GM12878 (cell line): ENCODE measurements around the gene RIMBP2. TPM values are rescaled to one million over a fixed set of nuclear protein-coding genes. Genes with fewer than 3 reads are reported as not detected.
A peak's percentile ranks its signal among the peaks of the same experiment; 100 is the strongest.

ENCODE experiments used
- ATAC-seq: fragments of 200-7000 bp; cut with Tn5 transposase; 3 replicates; pipeline ENCODE4 v1.9.1; 2020; ENCODE audit warnings: mild to moderate bottlenecking, moderate library complexity
- BruUV-seq: library from RNA; stranded (reverse); fragments of 400-500 nt; replicated peaks from 2 replicates; lab custom pipeline; 2021; lab: Mats Ljungman, UMichigan
- CTCF ChIA-PET: fragments of 300-600 bp; sonication (Branson Sonifier 250); formaldehyde crosslinking; extraction: SDS; loops from one replicate; lab custom pipeline; 2021; ENCODE audit warnings: inconsistent platforms; lab: Yijun Ruan, JAX
- POLR2A ChIA-PET: fragments of 350-600 bp; formaldehyde crosslinking; extraction: SDS; loops from one replicate; lab custom pipeline; 2021; ENCODE audit warnings: inconsistent platforms; lab: Charles Lee
- RAD21 ChIA-PET: fragments of 300-600 bp; sonication (Branson Sonifier 250); formaldehyde crosslinking; loops from one replicate; lab custom pipeline; 2023; ENCODE audit warnings: antibody characterized with exemption; ENCODE audit not compliant: unreplicated experiment; lab: Charles Lee
- SMC1A ChIA-PET: fragments of 300-600 bp; sonication (Branson Sonifier 250); formaldehyde crosslinking; loops from one replicate; lab custom pipeline; 2023; ENCODE audit not compliant: unreplicated experiment, uncharacterized antibody; lab: Charles Lee
- DNase-seq: peaks from one replicate; pipeline ENCODE4 v3.0.0-alpha.2; 2011; ENCODE audit warnings: low read depth, low spot score
- FAIRE-seq: peaks from 3 replicates; lab custom pipeline; 2011; peaks lifted over from hg19 to GRCh38; lab: Jason Lieb, UNC
- H2AFZ ChIP-seq: 2 replicates; pipeline ENCODE4 v1.6.0; 2011; ENCODE audit warnings: low read depth, low read length, control low read depth; ENCODE audit not compliant: control insufficient read depth
- H3K27ac ChIP-seq: 2 replicates; pipeline ENCODE4 v1.5.1; 2011; ENCODE audit warnings: control low read depth; ENCODE audit not compliant: control insufficient read depth, insufficient read depth
- H3K27me3 ChIP-seq, 2 experiments: replicated peaks in 1 of 2; 2 replicates each; pipeline versions ENCODE4 v1.6.0 to v1.6.1; 2011; ENCODE audit warnings: low read length in 1 of 2; ENCODE audit not compliant: control insufficient read depth in 2 of 2, insufficient read depth in 2 of 2
- H3K36me3 ChIP-seq, 2 experiments: 2 replicates each; pipeline ENCODE4 v1.5.1; 2011; ENCODE audit warnings: low read length in 1 of 2; ENCODE audit not compliant: control insufficient read depth in 2 of 2, insufficient read depth in 2 of 2
- H3K4me1 ChIP-seq: 2 replicates; pipeline ENCODE4 v1.6.1; 2011; ENCODE audit warnings: mild to moderate bottlenecking, low read length, moderate library complexity, mixed read lengths; ENCODE audit not compliant: control insufficient read depth, insufficient read depth
- H3K4me2 ChIP-seq: 2 replicates; pipeline ENCODE4 v1.6.0; 2011; ENCODE audit warnings: control low read depth; ENCODE audit not compliant: control insufficient read depth, insufficient read depth
- H3K4me3 ChIP-seq: fragments of 200-600 bp; sonication (generic); 2 replicates; pipeline ENCODE4 v1.5.1; 2016
- H3K79me2 ChIP-seq: 2 replicates; pipeline ENCODE4 v1.6.0; 2011; ENCODE audit warnings: low read length; ENCODE audit not compliant: control insufficient read depth, insufficient read depth
- H3K9ac ChIP-seq: 2 replicates; pipeline ENCODE4 v1.8.0; 2011; ENCODE audit warnings: low read length, control low read depth, mixed read lengths; ENCODE audit not compliant: control insufficient read depth, insufficient read depth
- H3K9me3 ChIP-seq: replicated peaks from 3 replicates; pipeline ENCODE4 v1.5.1; 2011; ENCODE audit warnings: mild to moderate bottlenecking, low read length; ENCODE audit not compliant: control insufficient read depth, insufficient read depth
- H4K20me1 ChIP-seq: 2 replicates; pipeline ENCODE4 v1.6.0; 2011; ENCODE audit not compliant: control insufficient read depth, insufficient read depth
- BHLHE40 ChIP-seq, 2 experiments: fragments of 450-650 bp in 1 of 2; IDR thresholded peaks; 2 replicates each; pipeline ENCODE4 v1.6.1; 2011 to 2017; ENCODE audit warnings: low read depth in 2 of 2, borderline replicate concordance in 1 of 2, improper control_type of control experiment in 1 of 2, low read length in 1 of 2, mild to moderate bottlenecking in 1 of 2
- CHD1 ChIP-seq: IDR thresholded peaks from 2 replicates; pipeline ENCODE4 v1.6.1; 2012; ENCODE audit warnings: low read depth, low read length, improper control_type of control experiment
- DPF2 ChIP-seq: fragments of 450-650 bp; IDR thresholded peaks from 2 replicates; pipeline ENCODE4 v1.6.1; 2017; ENCODE audit warnings: mild to moderate bottlenecking
- EGR1 ChIP-seq, 2 experiments: IDR thresholded peaks; 1 replicate in 1 of 2; 2 replicates in 1 of 2; pipeline ENCODE4 v1.6.1; 2011 to 2012; ENCODE audit warnings: low read depth in 2 of 2, low read length in 2 of 2, borderline replicate concordance in 1 of 2, mild to moderate bottlenecking in 1 of 2, moderate library complexity in 1 of 2
- LARP7 ChIP-seq: fragments of 450-650 bp; IDR thresholded peaks from 2 replicates; pipeline ENCODE4 v1.6.1; 2017; ENCODE audit warnings: mild to moderate bottlenecking
- NFXL1 ChIP-seq: fragments of 450-650 bp; IDR thresholded peaks from 2 replicates; pipeline ENCODE4 v1.6.1; 2017; ENCODE audit warnings: antibody characterized with exemption, mild to moderate bottlenecking, borderline replicate concordance
- RELA ChIP-seq: fragments of 450-650 bp; IDR thresholded peaks from 2 replicates; pipeline ENCODE4 v1.8.0; 2014; ENCODE audit warnings: borderline replicate concordance; ENCODE audit not compliant: partially characterized antibody
- RUNX3 ChIP-seq: IDR thresholded peaks from 2 replicates; pipeline ENCODE4 v1.6.1; 2012; ENCODE audit warnings: low read length, inconsistent platforms
- SPI1 ChIP-seq: IDR thresholded peaks from 2 replicates; pipeline ENCODE4 v1.6.1; 2011; ENCODE audit warnings: low read depth, mild to moderate bottlenecking, low read length, moderate library complexity, borderline replicate concordance; ENCODE audit not compliant: insufficient read depth
- WGBS: methylation state at CpG from one replicate; pipeline ENCODE4 v1.1.6; 2016; ENCODE audit warnings: low lambda C conversion rate; ENCODE audit not compliant: insufficient replicate concordance, insufficient coverage; ENCODE audit errors: missing lambda C conversion rate; 5-methylcytosine and 5-hydroxymethylcytosine counted together
- in situ Hi-C: fragments of 300-500 bp; cut with MboI; formaldehyde crosslinking; loops from 9 replicates; pipeline ENCODE4 v1.14.3; 2018; ENCODE audit warnings: mixed read lengths
- intact Hi-C: fragments of 100-400 bp; cut with micrococcal nuclease; formaldehyde crosslinking; loops from one replicate; pipeline ENCODE4 v1.14.2; 2022; ENCODE audit not compliant: unreplicated experiment
- polyA plus RNA-seq, 11 experiments: library from polyadenylated mRNA; depleted of rRNA in 4 of 11; unstranded in 6 of 11; stranded (reverse) in 5 of 11; fragments of >200 nt; fragmentation: Nextera tagmentation in 4 of 11; fragmentation: Illumina TruSeq in 1 of 11; extraction: Ambion mirVana in 4 of 11; extraction: Trizol in 1 of 11; gene quantifications; 1 replicate in 1 of 11; 2 replicates in 10 of 11; pipeline versions ENCODE4 v1.2.1 to v1.2.3, GENCODE V29; 2011 to 2016; ENCODE audit warnings: inconsistent platforms in 2 of 11, missing spikeins in 2 of 11, low read depth in 1 of 11
- total RNA-seq, 4 experiments: library from RNA; depleted of rRNA in 3 of 4; stranded (reverse); fragments of >200 nt in 3 of 4; fragmentation: Illumina TruSeq in 1 of 4; extraction: Trizol in 1 of 4; gene quantifications; 2 replicates each; pipeline versions ENCODE4 v1.2.1 to v1.2.3, GENCODE V29; 2013 to 2021
- TF ChIP-seq, protein P1 (sequence below): fragments of 450-650 bp; IDR thresholded peaks from 2 replicates; pipeline ENCODE4 v1.6.1; 2016; ENCODE audit warnings: mild to moderate bottlenecking
- TF ChIP-seq, protein P2 (sequence below): fragments of 450-650 bp; IDR thresholded peaks from 2 replicates; pipeline ENCODE4 v1.6.1; 2017; ENCODE audit warnings: mild to moderate bottlenecking, moderate library complexity
- TF ChIP-seq, protein P3 (sequence below): IDR thresholded peaks from 2 replicates; pipeline ENCODE4 v1.6.1; 2011; ENCODE audit warnings: low read depth, mild to moderate bottlenecking, low read length, moderate library complexity, borderline replicate concordance; ENCODE audit errors: extremely low read depth

The RIMBP2 gene
- total and polyA plus RNA-seq, 10 of the 15 experiments (the other 5 are each of a cell fraction or from before 2014, with no cell fraction given), result 0.04 to 2.9 (median 0.07) TPM; not detected in 1

DNA sequence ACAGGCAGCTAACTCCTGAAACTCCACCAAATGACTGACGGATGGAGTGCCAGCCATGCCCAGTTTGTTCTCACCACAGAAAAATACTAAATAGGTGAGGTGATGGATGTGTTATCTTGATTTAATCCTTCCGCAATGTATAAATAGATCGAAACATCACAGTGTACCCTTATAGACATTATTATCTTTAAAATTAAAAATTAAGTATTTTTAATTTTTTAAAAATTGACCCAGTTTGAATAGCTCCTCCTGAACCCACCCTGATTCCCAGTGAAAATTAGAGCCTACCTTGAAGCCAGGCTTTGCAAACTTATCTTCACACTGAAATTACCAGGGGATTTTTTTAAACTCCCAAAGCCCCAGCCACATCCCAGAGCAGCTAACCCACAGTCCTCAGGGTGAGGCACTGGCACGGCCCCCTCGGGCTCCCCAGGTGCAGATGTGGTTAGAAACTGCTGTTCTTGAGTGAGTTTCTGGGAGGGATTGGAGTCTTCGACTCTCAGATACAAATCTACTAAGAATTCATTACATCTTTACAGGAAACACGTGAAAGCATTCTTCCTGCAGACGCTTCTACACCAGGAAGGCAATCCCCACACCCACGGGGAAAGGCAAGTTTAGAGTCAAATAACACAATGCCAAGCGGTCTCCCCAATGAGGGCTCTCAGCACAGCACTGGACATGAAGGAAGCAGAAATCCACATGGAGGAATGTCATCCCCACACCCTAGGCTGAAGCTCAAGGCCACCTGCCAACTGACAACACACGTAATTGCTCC lies 126.4 kb downstream of the RIMBP2 start:
- H3K27me3 ChIP-seq, result no peaks in the 10 kb centered on the region
- DNase-seq (no peak), FAIRE-seq (no peak), ATAC-seq (no peak; the same call in 2 of the 3 replicates)
- intact Hi-C loops, result no loop called here
- in situ Hi-C loops, result no loop called here
- peak overlapping the region; percentile 55 for H3K27ac ChIP-seq
- RAD21 ChIA-PET, result interaction anchor here (1.1 to 2.0 kb wide), 4 partner anchors 16 to 127 kb away, joined by 3 to 9 read pairs (median 6); partner anchors contain the start of gene RIMBP2
- no TSS peak for BruUV-seq
- no peaks in the 10 kb centered on the region for H3K36me3 ChIP-seq
- no peaks in the 10 kb centered on the region for H3K4me1 ChIP-seq
- CTCF ChIA-PET, result interaction anchor here (0.6 to 1.2 kb wide), 2 partner anchors 20 to 41 kb away, joined by 3 read pairs; no protein-coding TSS in a partner anchor
- H3K79me2 ChIP-seq, result no peaks in the 10 kb centered on the region
- no peak overlapping the region for H2AFZ ChIP-seq
- H3K9ac ChIP-seq, result no peak overlapping the region
- WGBS, result 17% methylated on average over 11 of the region's 11 CpGs
- no peaks in the 10 kb centered on the region for H4K20me1 ChIP-seq
- SMC1A ChIA-PET, result interaction anchor here (0.8 to 3.2 kb wide), 4 partner anchors 16 to 158 kb away, joined by 4 to 10 read pairs (median 4); no protein-coding TSS in a partner anchor
- POLR2A ChIA-PET, result no interaction called here
- no peaks in the 10 kb centered on the region; the same call in 2 of the 3 replicates for H3K9me3 ChIP-seq
- H3K4me2 ChIP-seq, result no peak overlapping the region
- H3K4me3 ChIP-seq, result no peak overlapping the region
- TF ChIP-seq SPI1, result no peak
- TF ChIP-seq RUNX3, result peak; percentile 33; the same call in 1 of the 2 replicates
- TF ChIP-seq, protein P1, sequence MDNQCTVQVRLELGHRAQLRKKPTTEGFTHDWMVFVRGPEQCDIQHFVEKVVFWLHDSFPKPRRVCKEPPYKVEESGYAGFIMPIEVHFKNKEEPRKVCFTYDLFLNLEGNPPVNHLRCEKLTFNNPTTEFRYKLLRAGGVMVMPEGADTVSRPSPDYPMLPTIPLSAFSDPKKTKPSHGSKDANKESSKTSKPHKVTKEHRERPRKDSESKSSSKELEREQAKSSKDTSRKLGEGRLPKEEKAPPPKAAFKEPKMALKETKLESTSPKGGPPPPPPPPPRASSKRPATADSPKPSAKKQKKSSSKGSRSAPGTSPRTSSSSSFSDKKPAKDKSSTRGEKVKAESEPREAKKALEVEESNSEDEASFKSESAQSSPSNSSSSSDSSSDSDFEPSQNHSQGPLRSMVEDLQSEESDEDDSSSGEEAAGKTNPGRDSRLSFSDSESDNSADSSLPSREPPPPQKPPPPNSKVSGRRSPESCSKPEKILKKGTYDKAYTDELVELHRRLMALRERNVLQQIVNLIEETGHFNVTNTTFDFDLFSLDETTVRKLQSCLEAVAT, result no peak
- TF ChIP-seq BHLHE40 (IDR thresholded peaks at IDR 0.05; ENCODE audit: borderline replicate concordance in 1 of 2, low read depth in 2 of 2, low read length in 1 of 2), result 0 out of 4 replicates have a peak, but pooled peaks of 1 of the 2 experiments have one; percentile 23
- TF ChIP-seq, protein P2, sequence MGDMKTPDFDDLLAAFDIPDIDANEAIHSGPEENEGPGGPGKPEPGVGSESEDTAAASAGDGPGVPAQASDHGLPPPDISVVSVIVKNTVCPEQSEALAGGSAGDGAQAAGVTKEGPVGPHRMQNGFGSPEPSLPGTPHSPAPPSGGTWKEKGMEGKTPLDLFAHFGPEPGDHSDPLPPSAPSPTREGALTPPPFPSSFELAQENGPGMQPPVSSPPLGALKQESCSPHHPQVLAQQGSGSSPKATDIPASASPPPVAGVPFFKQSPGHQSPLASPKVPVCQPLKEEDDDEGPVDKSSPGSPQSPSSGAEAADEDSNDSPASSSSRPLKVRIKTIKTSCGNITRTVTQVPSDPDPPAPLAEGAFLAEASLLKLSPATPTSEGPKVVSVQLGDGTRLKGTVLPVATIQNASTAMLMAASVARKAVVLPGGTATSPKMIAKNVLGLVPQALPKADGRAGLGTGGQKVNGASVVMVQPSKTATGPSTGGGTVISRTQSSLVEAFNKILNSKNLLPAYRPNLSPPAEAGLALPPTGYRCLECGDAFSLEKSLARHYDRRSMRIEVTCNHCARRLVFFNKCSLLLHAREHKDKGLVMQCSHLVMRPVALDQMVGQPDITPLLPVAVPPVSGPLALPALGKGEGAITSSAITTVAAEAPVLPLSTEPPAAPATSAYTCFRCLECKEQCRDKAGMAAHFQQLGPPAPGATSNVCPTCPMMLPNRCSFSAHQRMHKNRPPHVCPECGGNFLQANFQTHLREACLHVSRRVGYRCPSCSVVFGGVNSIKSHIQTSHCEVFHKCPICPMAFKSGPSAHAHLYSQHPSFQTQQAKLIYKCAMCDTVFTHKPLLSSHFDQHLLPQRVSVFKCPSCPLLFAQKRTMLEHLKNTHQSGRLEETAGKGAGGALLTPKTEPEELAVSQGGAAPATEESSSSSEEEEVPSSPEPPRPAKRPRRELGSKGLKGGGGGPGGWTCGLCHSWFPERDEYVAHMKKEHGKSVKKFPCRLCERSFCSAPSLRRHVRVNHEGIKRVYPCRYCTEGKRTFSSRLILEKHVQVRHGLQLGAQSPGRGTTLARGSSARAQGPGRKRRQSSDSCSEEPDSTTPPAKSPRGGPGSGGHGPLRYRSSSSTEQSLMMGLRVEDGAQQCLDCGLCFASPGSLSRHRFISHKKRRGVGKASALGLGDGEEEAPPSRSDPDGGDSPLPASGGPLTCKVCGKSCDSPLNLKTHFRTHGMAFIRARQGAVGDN, result peak; percentile 68; the same call in 1 of the 2 replicates
- TF ChIP-seq, protein P3, sequence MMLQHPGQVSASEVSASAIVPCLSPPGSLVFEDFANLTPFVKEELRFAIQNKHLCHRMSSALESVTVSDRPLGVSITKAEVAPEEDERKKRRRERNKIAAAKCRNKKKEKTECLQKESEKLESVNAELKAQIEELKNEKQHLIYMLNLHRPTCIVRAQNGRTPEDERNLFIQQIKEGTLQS, result no peak
- TF ChIP-seq LARP7, result no peak
- TF ChIP-seq CHD1, result no peak
- no peak for TF ChIP-seq NFXL1
- TF ChIP-seq EGR1 (IDR thresholded peaks at IDR 0.05; ENCODE audit: borderline replicate concordance in 1 of 2, low read depth in 2 of 2, low read length in 2 of 2), result no peak
- TF ChIP-seq RELA, result no peak
- TF ChIP-seq DPF2, result no peak
